Left hindlimb (tissue), 1 donor: ENCODE results near the gene CFD.
"Not testable (repeated sequence)": the region's sequence is repeated elsewhere in the genome, so short reads cannot be mapped to it uniquely, and the experiment has no call there.

Experiments
- DNase-seq: peaks from one replicate; pipeline ENCODE4 v3.0.0-alpha.2; 2018

The CFD gene

GRCh38 chr19:825897-826644 is 33.4 kb upstream of the CFD start:
- DNase-seq, result no peak

GRCh38 chr19:827314-827709 is 32.2 kb upstream of the CFD start:
- DNase-seq, result no peak

- no peak for DNase-seq
Measured at GRCh38 chr19:827710-828321, 31.6 kb upstream of the CFD start, which contains the start of gene AZU1. AZU1 (plus strand) TSS chr19:827837; CDS start chr19:827847, 10 bp downstream.

GRCh38 chr19:829129-829758 is 30.2 kb upstream of the CFD start:
- no peak for DNase-seq

DNA sequence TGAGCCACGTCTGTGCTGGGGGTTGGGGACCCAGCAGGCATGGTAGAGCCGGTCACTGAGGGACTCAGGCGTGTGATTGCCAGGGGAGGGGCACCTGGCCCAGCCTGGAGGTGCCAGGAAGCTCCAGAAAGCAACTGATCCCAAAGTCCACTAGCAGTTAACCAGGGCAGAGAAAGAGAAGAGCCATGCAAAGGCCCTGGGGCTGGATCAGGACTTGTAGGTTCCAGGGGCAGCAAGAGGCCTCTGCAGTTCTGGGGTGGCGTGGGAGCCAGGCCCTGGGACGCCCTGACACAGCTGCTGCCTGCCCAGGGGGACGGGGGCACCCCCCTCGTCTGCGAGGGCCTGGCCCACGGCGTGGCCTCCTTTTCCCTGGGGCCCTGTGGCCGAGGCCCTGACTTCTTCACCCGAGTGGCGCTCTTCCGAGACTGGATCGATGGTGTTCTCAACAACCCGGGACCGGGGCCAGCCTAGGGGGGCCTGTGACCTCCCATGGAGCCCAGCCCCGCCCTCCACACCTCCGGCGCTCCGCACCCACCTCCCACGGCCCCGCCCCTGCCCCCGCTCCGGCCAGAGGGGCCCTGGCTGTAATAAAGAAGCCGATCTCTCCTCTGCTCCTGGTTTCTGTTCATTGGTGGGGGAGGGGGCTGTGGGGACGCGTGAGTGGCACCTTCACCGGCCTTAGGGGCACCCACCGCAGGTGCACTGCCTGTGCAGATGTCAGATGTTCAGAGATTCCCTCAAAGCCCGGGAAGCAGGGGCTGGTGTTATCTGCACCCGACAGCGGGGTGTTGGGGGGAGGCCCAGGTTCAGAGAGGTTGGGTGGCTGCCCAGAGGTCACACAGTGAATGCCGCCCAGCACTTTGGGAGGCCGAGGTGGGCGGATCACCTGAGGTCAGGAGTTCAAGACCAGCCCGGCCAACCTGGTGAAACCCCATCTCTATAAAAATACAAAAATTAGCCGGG is 27.8 kb upstream of the CFD start:
- DNase-seq, result no peak

GRCh38 chr19:834216-834615 is 25.2 kb upstream of the CFD start:
- DNase-seq, result no peak

DNA sequence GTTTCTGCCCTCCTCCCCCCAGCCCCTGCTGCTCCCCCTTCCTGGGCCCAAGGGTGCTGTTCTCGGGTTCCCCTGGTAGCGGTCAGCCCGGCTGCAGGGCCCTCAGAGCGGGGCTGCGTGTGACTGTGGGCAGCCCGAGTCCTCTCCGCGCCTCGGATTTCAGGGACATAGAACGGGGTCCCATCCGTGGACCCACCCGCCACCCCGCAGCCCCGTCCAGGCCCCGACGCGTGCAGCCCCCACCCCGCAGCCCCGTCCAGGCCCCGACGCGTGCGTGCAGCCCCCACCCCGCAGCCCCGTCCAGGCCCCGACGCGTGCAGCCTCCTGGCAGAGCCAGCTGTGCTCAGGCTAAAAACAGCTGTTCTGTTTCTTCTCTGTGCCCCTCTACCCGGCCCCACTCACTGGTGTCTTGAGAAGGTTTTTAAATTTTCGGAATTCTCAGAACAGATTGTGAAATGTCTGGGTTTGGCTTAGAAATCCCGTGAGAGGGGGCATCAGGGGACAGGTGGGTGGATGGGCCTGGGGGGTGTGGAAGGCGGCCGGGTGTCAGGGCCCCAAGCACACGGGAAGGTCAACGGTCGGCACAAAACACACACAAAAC is 24.2 kb upstream of the CFD start:
- no peak for DNase-seq

- DNase-seq, result no peak
Measured at GRCh38 chr19:840519-841206, 18.8 kb upstream of the CFD start, which contains the start of gene PRTN3. PRTN3 (plus strand) TSS chr19:840999; CDS start chr19:841009, 10 bp downstream.

- not testable (repeated sequence) for DNase-seq
Measured at GRCh38 chr19:842802-843179, 16.7 kb upstream of the CFD start.

GRCh38 chr19:843180-843835 is 16.2 kb upstream of the CFD start:
- DNase-seq, result no peak

DNA sequence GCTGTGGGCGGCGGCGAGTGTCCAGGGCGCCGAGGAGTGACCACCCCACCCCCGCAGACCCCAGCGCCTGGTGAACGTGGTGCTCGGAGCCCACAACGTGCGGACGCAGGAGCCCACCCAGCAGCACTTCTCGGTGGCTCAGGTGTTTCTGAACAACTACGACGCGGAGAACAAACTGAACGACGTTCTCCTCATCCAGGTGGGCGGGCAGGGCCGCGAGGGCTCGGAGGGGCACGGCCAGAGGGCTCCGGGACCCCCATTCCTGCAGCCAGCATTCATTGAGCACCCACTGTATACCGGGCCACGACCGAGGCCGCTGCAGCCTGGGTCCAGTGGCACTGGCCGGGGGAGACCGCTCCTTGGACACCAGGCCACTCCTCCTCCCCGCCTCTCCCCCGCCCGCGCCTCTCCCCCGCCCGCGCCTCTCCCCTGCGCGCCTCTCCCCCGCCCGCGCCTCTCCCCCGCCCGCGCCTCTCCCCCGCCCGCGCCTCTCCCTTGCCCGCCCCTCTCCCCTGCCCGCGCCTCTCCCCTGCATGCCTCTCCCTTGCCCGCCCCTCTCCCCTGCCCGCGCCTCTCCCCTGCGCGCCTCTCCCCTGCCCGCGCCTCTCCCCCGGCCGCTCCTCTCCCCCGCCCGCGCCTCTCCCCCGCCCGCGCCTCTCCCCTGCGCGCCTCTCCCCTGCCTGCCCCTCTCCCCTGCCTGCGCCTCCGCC is 15.5 kb upstream of the CFD start:
- DNase-seq, result no peak

DNA sequence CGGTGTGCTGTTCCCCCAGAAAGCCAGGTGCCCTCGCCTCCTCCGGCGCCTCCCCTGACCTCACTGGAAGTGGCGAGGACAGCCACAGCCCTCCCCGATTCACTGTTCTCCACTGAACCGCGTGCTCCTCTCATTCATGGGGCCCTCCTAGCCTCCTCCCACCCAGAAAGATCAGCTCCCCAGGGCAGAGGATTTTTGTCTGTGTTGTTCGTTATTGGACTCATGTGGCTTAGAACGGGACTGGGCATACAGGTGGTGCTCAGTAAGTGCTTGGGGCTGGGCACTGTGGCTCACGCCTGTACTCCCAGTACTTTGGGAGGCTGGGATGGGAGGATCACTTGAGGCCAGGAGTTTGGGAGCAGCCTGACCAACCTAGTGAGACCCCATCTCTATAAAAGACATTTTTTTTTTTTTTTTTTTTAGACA is 14.9 kb upstream of the CFD start:
- DNase-seq, result no peak

DNA sequence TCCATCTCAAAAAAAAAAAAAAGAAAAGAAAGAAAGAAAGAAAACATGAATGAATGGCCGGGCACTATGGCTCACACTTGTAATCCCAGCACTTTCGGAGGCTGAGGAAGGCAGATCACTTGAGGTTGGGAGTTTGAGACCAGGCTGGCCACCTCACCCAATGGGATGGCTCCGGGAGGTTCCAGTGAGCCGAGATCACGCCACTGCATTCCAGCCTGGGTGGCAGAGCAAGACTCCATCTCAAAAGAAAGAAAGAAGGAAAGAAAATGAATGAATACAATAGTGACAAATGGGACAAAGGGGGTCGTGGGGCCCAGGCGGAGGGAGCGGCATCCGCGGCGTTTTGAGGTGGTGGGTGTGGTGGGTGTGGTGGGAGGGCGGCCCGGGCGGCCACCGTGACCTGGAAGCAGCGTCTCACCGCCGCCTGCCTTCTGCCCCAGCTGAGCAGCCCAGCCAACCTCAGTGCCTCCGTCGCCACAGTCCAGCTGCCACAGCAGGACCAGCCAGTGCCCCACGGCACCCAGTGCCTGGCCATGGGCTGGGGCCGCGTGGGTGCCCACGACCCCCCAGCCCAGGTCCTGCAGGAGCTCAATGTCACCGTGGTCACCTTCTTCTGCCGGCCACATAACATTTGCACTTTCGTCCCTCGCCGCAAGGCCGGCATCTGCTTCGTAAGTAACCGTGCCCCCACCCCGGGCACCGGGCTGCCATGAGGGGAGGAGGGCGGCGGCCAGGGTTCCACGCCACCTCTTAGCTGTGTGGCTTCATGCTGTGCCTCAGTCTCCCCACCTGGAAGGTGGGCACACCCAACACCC is 13.6 kb upstream of the CFD start:
- no peak for DNase-seq

GRCh38 chr19:848386-848921 is 11.0 kb upstream of the CFD start:
- DNase-seq, result peak; percentile 31

DNA sequence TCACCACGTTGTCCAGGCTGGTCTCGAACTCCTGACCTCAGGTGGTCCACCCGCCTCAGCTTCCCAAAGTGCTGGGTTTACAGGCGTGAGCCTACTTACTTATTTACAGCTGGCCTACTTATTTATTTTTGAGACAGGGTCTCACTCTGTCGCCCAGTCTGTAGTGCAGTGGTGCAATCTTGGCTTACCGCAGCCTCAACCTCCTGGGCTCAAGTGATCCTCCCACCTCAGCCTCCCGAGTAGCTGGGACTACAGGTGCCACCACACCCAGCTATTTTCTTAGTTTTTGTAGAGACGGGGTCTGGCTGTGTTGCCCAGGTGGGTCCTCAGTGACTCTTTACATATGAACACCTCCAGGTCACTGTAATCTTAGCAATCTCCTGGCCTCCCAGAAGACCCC is 10.3 kb upstream of the CFD start:
- DNase-seq, result not testable (repeated sequence)

- peak; percentile 88 for DNase-seq
Measured at GRCh38 chr19:850221-850978, 9.1 kb upstream of the CFD start.

DNA sequence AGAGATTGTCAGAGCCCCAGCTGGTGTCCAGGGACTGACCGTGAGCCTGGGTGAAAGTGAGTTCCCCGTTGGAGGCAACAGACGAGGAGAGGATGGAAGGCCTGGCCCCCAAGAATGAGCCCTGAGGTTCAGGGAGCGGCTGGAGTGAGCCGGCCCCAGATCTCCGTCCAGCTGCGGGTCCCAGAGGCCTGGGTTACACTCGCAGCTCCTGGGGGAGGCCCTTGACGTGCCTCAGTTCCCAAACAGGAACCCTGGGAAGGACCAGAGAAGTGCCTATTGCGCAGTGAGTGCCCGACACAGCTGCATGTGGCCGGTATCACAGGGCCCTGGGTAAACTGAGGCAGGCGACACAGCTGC is 8.5 kb upstream of the CFD start:
- DNase-seq, result no peak

GRCh38 chr19:852136-853013 is 7.1 kb upstream of the CFD start, which contains the start of gene ELANE:
ELANE (plus strand) TSS chr19:852303; CDS start chr19:852329, 26 bp downstream.
- no peak for DNase-seq
